H9 (cell line): ENCODE measurements around the gene DMTF1. TPM values are rescaled to one million over a fixed set of nuclear protein-coding genes. Genes with fewer than 3 reads are reported as not detected.

Experiments used
- DNase-seq: peaks from one replicate; pipeline ENCODE4 v3.0.0-alpha.2; 2017
- H2AFZ ChIP-seq: one replicate; pipeline ENCODE4 v1.6.1; 2013; ENCODE audit warnings: mild to moderate bottlenecking, low read length, control low read depth, moderate library complexity
- H2AK5ac ChIP-seq: 2 replicates; pipeline ENCODE4 v1.6.1; 2013; ENCODE audit warnings: low read length, control low read depth, mixed read lengths; ENCODE audit not compliant: insufficient read length
- H2BK120ac ChIP-seq: one replicate; pipeline ENCODE4 v1.6.1; 2013; ENCODE audit warnings: low read depth, mild to moderate bottlenecking, low read length, control low read depth, inconsistent platforms; ENCODE audit not compliant: poor library complexity, severe bottlenecking
- H2BK12ac ChIP-seq: 2 replicates; pipeline ENCODE4 v1.6.1; 2013; ENCODE audit warnings: low read length, control low read depth, mixed read lengths, low read depth; ENCODE audit not compliant: insufficient read length
- H2BK15ac ChIP-seq: 2 replicates; pipeline ENCODE4 v1.6.1; 2013; ENCODE audit warnings: low read depth, low read length, control low read depth
- H2BK20ac ChIP-seq: one replicate; pipeline ENCODE4 v1.6.1; 2013; ENCODE audit warnings: low read depth, mild to moderate bottlenecking, low read length, control low read depth, inconsistent platforms; ENCODE audit not compliant: poor library complexity, severe bottlenecking
- H2BK5ac ChIP-seq: 2 replicates; pipeline ENCODE4 v1.6.1; 2013; ENCODE audit warnings: low read length, control low read depth, mixed read lengths; ENCODE audit not compliant: insufficient read length
- H3K14ac ChIP-seq: 2 replicates; pipeline ENCODE4 v1.6.1; 2013; ENCODE audit warnings: low read length, control low read depth; ENCODE audit not compliant: insufficient read depth
- H3K18ac ChIP-seq: 2 replicates; pipeline ENCODE4 v1.6.1; 2013; ENCODE audit warnings: low read depth, mild to moderate bottlenecking, mixed read lengths, low read length, control low read depth; ENCODE audit not compliant: insufficient read length
- H3K23ac ChIP-seq: 2 replicates; pipeline ENCODE4 v1.6.1; 2013; ENCODE audit warnings: low read length, control low read depth, mixed read lengths, low read depth; ENCODE audit not compliant: insufficient read length
- H3K23me2 ChIP-seq: 2 replicates; pipeline ENCODE4 v1.6.1; 2013; ENCODE audit warnings: low read depth, mild to moderate bottlenecking, mixed read lengths, low read length, control low read depth; ENCODE audit not compliant: insufficient read length, poor library complexity, severe bottlenecking
- H3K27ac ChIP-seq: 2 replicates; pipeline ENCODE4 v1.5.1; 2013; ENCODE audit warnings: low read length, control low read depth, mixed read lengths, low read depth; ENCODE audit not compliant: insufficient read length
- H3K27me3 ChIP-seq: 2 replicates; pipeline ENCODE4 v1.6.1; 2013; ENCODE audit warnings: low read length, control low read depth, inconsistent platforms; ENCODE audit not compliant: insufficient read depth
- H3K4ac ChIP-seq: 2 replicates; pipeline ENCODE4 v1.6.1; 2013; ENCODE audit warnings: low read depth, mild to moderate bottlenecking, control low read depth, inconsistent platforms, low read length, moderate library complexity
- H3K4me1 ChIP-seq: 2 replicates; pipeline ENCODE4 v1.6.1; 2013; ENCODE audit warnings: low read length, control low read depth, inconsistent platforms; ENCODE audit not compliant: insufficient read depth
- H3K4me2 ChIP-seq: 2 replicates; pipeline ENCODE4 v1.6.1; 2013; ENCODE audit warnings: low read length, control low read depth, mixed read lengths; ENCODE audit not compliant: insufficient read length, insufficient read depth
- H3K56ac ChIP-seq: 2 replicates; pipeline ENCODE4 v1.6.1; 2013; ENCODE audit warnings: low read depth, mild to moderate bottlenecking, mixed read lengths, low read length, control low read depth; ENCODE audit not compliant: insufficient read length
- H3K79me1 ChIP-seq: 2 replicates; pipeline ENCODE4 v1.6.1; 2013; ENCODE audit warnings: low read depth, mild to moderate bottlenecking, moderate library complexity, low read length, control low read depth, inconsistent platforms; ENCODE audit not compliant: insufficient read depth, poor library complexity, severe bottlenecking
- H3K79me2 ChIP-seq: 2 replicates; pipeline ENCODE4 v1.6.1; 2013; ENCODE audit warnings: low read length, control low read depth, inconsistent platforms; ENCODE audit not compliant: insufficient read depth
- H3K9ac ChIP-seq: 2 replicates; pipeline ENCODE4 v1.6.1; 2013; ENCODE audit warnings: low read length, control low read depth, mixed read lengths; ENCODE audit not compliant: insufficient read length; ENCODE audit errors: extremely low read depth
- H3K9me3 ChIP-seq: one replicate; pipeline ENCODE4 v1.6.1; 2013; ENCODE audit warnings: low read depth, low read length, inconsistent platforms; ENCODE audit not compliant: control insufficient read depth
- H3T11ph ChIP-seq: one replicate; pipeline ENCODE4 v1.6.1; 2013; ENCODE audit warnings: mild to moderate bottlenecking, low read length, control low read depth, inconsistent platforms
- H4K20me1 ChIP-seq: one replicate; pipeline ENCODE4 v1.6.1; 2013; ENCODE audit not compliant: control insufficient read depth, insufficient read length, insufficient read depth
- H4K5ac ChIP-seq: 2 replicates; pipeline ENCODE4 v1.6.1; 2013; ENCODE audit warnings: low read depth, mild to moderate bottlenecking, mixed read lengths, low read length, control low read depth; ENCODE audit not compliant: insufficient read length
- H4K8ac ChIP-seq: replicated peaks from 2 replicates; pipeline ENCODE4 v1.6.1; 2013; ENCODE audit warnings: low read length, control low read depth, mixed read lengths, low read depth; ENCODE audit not compliant: insufficient read length
- H4K91ac ChIP-seq: 2 replicates; pipeline ENCODE4 v1.6.1; 2013; ENCODE audit warnings: low read depth, mild to moderate bottlenecking, moderate library complexity, mixed read lengths, low read length, control low read depth; ENCODE audit not compliant: insufficient read length
- H3K27ac Mint-ChIP-seq, 3 experiments: 2 replicates in 2 of 3; 3 replicates in 1 of 3; pipeline ENCODE4 v1.8.0; 2020 to 2021; ENCODE audit warnings: mixed read lengths in 3 of 3, mild to moderate bottlenecking in 1 of 3, moderate library complexity in 1 of 3
- H3K27me3 Mint-ChIP-seq: 2 replicates; pipeline ENCODE4 v1.8.0; 2021; ENCODE audit warnings: low read depth, mild to moderate bottlenecking, moderate library complexity, mixed read lengths
- H3K36me3 Mint-ChIP-seq, 3 experiments: 2 replicates in 2 of 3; 3 replicates in 1 of 3; pipeline ENCODE4 v1.8.0; 2020 to 2021; ENCODE audit warnings: low read depth in 3 of 3, mixed read lengths in 3 of 3; ENCODE audit not compliant: insufficient read depth in 1 of 3
- H3K4me1 Mint-ChIP-seq, 2 experiments: 2 replicates each; pipeline ENCODE4 v1.8.0; 2020; ENCODE audit warnings: mixed read lengths in 2 of 2
- H3K4me3 Mint-ChIP-seq, 2 experiments: 2 replicates in 1 of 2; 3 replicates in 1 of 2; pipeline ENCODE4 v1.8.0; 2020 to 2021; ENCODE audit warnings: mild to moderate bottlenecking in 2 of 2, mixed read lengths in 2 of 2, moderate library complexity in 1 of 2
- H3K9me3 Mint-ChIP-seq, 2 experiments: 2 replicates in 1 of 2; 3 replicates in 1 of 2; pipeline ENCODE4 v1.8.0; 2020; ENCODE audit warnings: mild to moderate bottlenecking in 2 of 2, mixed read lengths in 2 of 2, moderate library complexity in 1 of 2
- WGBS: extraction: QIAGEN DNeasy Blood & Tissue Kit; methylation state at CpG from one replicate; pipeline ENCODE4 v1.1.7; 2013; ENCODE audit warnings: missing lambda C conversion rate, low lambda C conversion rate, mixed read lengths; ENCODE audit not compliant: insufficient read length; ENCODE audit errors: extremely low coverage; 5-methylcytosine and 5-hydroxymethylcytosine counted together
- total RNA-seq: library from RNA; stranded (reverse); gene quantifications from 2 replicates; pipeline ENCODE4 v1.2.1, GENCODE V29; 2021
- TF ChIP-seq, protein P1 (sequence below): fragments of 200-600 bp; sonication (generic); conservative IDR thresholded peaks from 3 replicates; pipeline ENCODE4 v1.8.0; 2021; ENCODE audit warnings: antibody characterized with exemption, mild to moderate bottlenecking

DMTF1 gene
- total RNA-seq, 1 experiment from 2014 or later = 111 TPM

- Histone ChIP-seq H3K9ac (no peak overlapping the region), H3K4me1 (no peaks in the 10 kb centered on the region; the same call in 1 of the 2 replicates), H2AFZ (no peak overlapping the region), H4K8ac (no peak overlapping the region), H3K56ac (no peak overlapping the region), H3K4me2 (no peak overlapping the region), H4K20me1 (no peaks in the 10 kb centered on the region), H2AK5ac (no peak overlapping the region), H3K79me1 (peaks cover 7% of the 10 kb centered on the region), H3K27me3 (no peaks in the 10 kb centered on the region), H4K91ac (no peak overlapping the region), H3K14ac (no peak overlapping the region), H3K79me2 (peaks cover 5% of the 10 kb centered on the region; the same call in 1 of the 2 replicates), H2BK15ac (no peak overlapping the region), H4K5ac (no peak overlapping the region), H3K4ac (no peak overlapping the region), H2BK5ac (no peak overlapping the region), H3K18ac (no peak overlapping the region), H3K23me2 (no peaks in the 10 kb centered on the region), H2BK12ac (no peak overlapping the region), H3K9me3 (peaks cover 13% of the 10 kb centered on the region), H2BK120ac (no peak overlapping the region), H2BK20ac (no peak overlapping the region), H3K27ac (no peak overlapping the region), H3T11ph (no peak overlapping the region), H3K23ac (no peak overlapping the region)
- Mint-ChIP-seq H3K4me3 (no peak overlapping the region), H3K27ac (no peak overlapping the region), H3K9me3 (peaks cover 46 to 52% of the 10 kb centered on the region in 2 experiments), H3K27me3 (no peaks in the 10 kb centered on the region), H3K4me1 (peaks cover 7 to 10% of the 10 kb centered on the region in 2 experiments), H3K36me3 (peaks cover 72 to 75% (median 74%) of the 10 kb centered on the region in 3 experiments)
- WGBS = no CpG with 5 or more reads among the region's 1 CpG
- DNase-seq = no peak
- TF ChIP-seq, protein P1, sequence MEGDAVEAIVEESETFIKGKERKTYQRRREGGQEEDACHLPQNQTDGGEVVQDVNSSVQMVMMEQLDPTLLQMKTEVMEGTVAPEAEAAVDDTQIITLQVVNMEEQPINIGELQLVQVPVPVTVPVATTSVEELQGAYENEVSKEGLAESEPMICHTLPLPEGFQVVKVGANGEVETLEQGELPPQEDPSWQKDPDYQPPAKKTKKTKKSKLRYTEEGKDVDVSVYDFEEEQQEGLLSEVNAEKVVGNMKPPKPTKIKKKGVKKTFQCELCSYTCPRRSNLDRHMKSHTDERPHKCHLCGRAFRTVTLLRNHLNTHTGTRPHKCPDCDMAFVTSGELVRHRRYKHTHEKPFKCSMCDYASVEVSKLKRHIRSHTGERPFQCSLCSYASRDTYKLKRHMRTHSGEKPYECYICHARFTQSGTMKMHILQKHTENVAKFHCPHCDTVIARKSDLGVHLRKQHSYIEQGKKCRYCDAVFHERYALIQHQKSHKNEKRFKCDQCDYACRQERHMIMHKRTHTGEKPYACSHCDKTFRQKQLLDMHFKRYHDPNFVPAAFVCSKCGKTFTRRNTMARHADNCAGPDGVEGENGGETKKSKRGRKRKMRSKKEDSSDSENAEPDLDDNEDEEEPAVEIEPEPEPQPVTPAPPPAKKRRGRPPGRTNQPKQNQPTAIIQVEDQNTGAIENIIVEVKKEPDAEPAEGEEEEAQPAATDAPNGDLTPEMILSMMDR = no peak
These were observed 54.1 kb downstream of the DMTF1 start for GRCh38 chr7:87206361-87206760.
